ENCODE data around the gene R3HDM4. TPM values are rescaled to one million over a fixed set of nuclear protein-coding genes. Genes with fewer than 3 reads are reported as not detected.

The R3HDM4 gene
- total and polyA plus RNA-seq, 9 of the 15 experiments (the other 6 are each of a cell fraction or from before 2014, with no cell fraction given), result 3.2 to 154 (median 59.0) TPM

GRCh38 chr19:912181-913079 lies 589 bp downstream of the R3HDM4 start:
- Histone ChIP-seq H3K9me1 (ENCODE audit: control insufficient read depth, insufficient read depth, low read length) (no peaks in the 10 kb centered on the region), H3K36me3 (ENCODE audit: control insufficient read depth, insufficient read depth, low read length) (peaks cover 17% of the 10 kb centered on the region; the same call in 2 of the 3 replicates), H3K79me2 (ENCODE audit: control insufficient read depth, insufficient read depth, low read length) (peaks cover 70% of the 10 kb centered on the region), H3K4me2 (ENCODE audit: insufficient read depth, low read length) (peak overlapping the region; percentile 77; the same call in 1 of the 2 replicates), H3K27me3 (ENCODE audit: control insufficient read depth in 2 of 2, insufficient read depth in 2 of 2, low read length in 2 of 2) (no peaks in the 10 kb centered on the region), H3K4me1 (replicated peaks in 1 of 2; ENCODE audit: control insufficient read depth in 2 of 2, insufficient read depth in 2 of 2, low read length in 2 of 2) (peaks cover 17 to 72% of the 10 kb centered on the region in 2 experiments), H3K4me3 (peak overlapping the region; percentile 96), H2AFZ (ENCODE audit: low read depth, low read length) (peak overlapping the region; percentile 72; the same call in 1 of the 2 replicates), H3K9me3 (replicated peaks; ENCODE audit: control insufficient read depth, insufficient read depth, low read depth, low read length) (no peaks in the 10 kb centered on the region), H3K27ac (ENCODE audit: extremely low read depth, low read depth, low read length) (peak overlapping the region; percentile 91), H4K20me1 (replicated peaks; ENCODE audit: control insufficient read depth, insufficient read depth, low read length) (0 out of 2 replicates have a peak, but pooled peaks cover 4% of the 10 kb centered on the region), H3K9ac (ENCODE audit: insufficient read depth in 1 of 2, low read depth in 2 of 2, low read length in 2 of 2) (peak overlapping the region; percentile 73 to 89; a peak in 3 of 4 replicates)
- intact Hi-C loops (cut with micrococcal nuclease), result no loop called here
- FAIRE-seq (no peak), DNase-seq (ENCODE audit: extremely low read depth in 1 of 4, low spot score in 3 of 4) (peak; percentile 69 to 79 (median 72)), ATAC-seq (no peak)
- ChIA-PET CTCF (ENCODE audit: low intra/inter-chr PET ratio) (no interaction called here), POLR2A (no interaction called here)
- BruUV-seq (replicated peaks), result no TSS peak
- 0% methylated on average over 6 of the region's 69 CpGs for WGBS (ENCODE audit: insufficient coverage, low coverage, missing lambda C conversion rate)
- in situ Hi-C loops (cut with MboI), result no loop called here
- TF ChIP-seq ZNF766 (CRISPR knock-in tag; conservative IDR thresholded peaks at IDR 0.05) (no peak), ZBTB7A (IDR thresholded peaks at IDR 0.05; ENCODE audit: borderline replicate concordance, control insufficient read depth, low read depth, low read length) (peak; percentile 83), MNT (conservative IDR thresholded peaks at IDR 0.05) (peak in 1 of 2 experiments; percentile 58; a peak in 2 of 4 replicates), PCBP2 (IDR thresholded peaks at IDR 0.05; ENCODE audit: low read depth, low read length, poor library complexity, severe bottlenecking) (no peak), KDM4B (IDR thresholded peaks at IDR 0.05; ENCODE audit: borderline replicate concordance in 2 of 2, low read depth in 1 of 2) (0 out of 4 replicates have a peak, but pooled peaks of 1 of the 2 experiments have one; percentile 32), AFF1 (IDR thresholded peaks at IDR 0.05; ENCODE audit: low read depth in 1 of 2, partially characterized antibody in 2 of 2) (no peak), VEZF1 (CRISPR knock-in tag; IDR thresholded peaks at IDR 0.05) (peak; percentile 95), YY1 (IDR thresholded peaks at IDR 0.05; ENCODE audit: borderline replicate concordance in 1 of 3, control insufficient read depth in 1 of 3, extremely low read depth in 1 of 3, insufficient read depth in 3 of 3, insufficient read length in 1 of 3, insufficient replicate concordance in 2 of 3, low read depth in 1 of 3, low read length in 2 of 3) (peak in 1 of 3 experiments; percentile 44)

All from K562 (cell line).